ENCODE data around the gene MAPK11. TPM values are rescaled to one million over a fixed set of nuclear protein-coding genes. Genes with fewer than 3 reads are reported as not detected.
A peak's percentile ranks its signal among the peaks of the same experiment; 100 is the strongest.

MAPK11 gene
- total RNA-seq, 2 donors from 2014 or later: 16.6 to 27.1 TPM

- H3K4me3 Mint-ChIP-seq: no peak overlapping the region
- H3K27ac Mint-ChIP-seq: no peak overlapping the region
- H3K9me3 Mint-ChIP-seq: no peaks in the 10 kb centered on the region
- no peak for DNase-seq
- peaks cover 17% of the 10 kb centered on the region for H3K4me1 Mint-ChIP-seq (ENCODE audit: low read depth)
- no peak for ATAC-seq (replicated peaks in 1 of 2)
- no peaks in the 10 kb centered on the region for H3K27me3 Mint-ChIP-seq (ENCODE audit: low read depth)
- H3K36me3 Mint-ChIP-seq (ENCODE audit: insufficient read depth in 2 of 2): no peaks in the 10 kb centered on the region
Observed at GRCh38 chr22:50312371-50312770, 42.2 kb upstream of the MAPK11 start.

GRCh38 chr22:50311606-50312351 lies 41.6 kb upstream of the MAPK11 start:
- Mint-ChIP-seq H3K4me1 (ENCODE audit: low read depth) (peaks cover 17% of the 10 kb centered on the region), H3K4me3 (no peak overlapping the region), H3K27ac (no peak overlapping the region), H3K36me3 (ENCODE audit: insufficient read depth in 2 of 2) (no peaks in the 10 kb centered on the region), H3K27me3 (ENCODE audit: low read depth) (no peaks in the 10 kb centered on the region), H3K9me3 (no peaks in the 10 kb centered on the region)
- DNase-seq: no peak
- no peak for ATAC-seq (replicated peaks in 1 of 2)

GRCh38 chr22:50310949-50311444 lies 40.8 kb upstream of the MAPK11 start:
- Mint-ChIP-seq H3K4me1 (ENCODE audit: low read depth) (peaks cover 21% of the 10 kb centered on the region), H3K4me3 (no peak overlapping the region), H3K27ac (no peak overlapping the region), H3K9me3 (no peaks in the 10 kb centered on the region), H3K36me3 (ENCODE audit: insufficient read depth in 2 of 2) (no peaks in the 10 kb centered on the region), H3K27me3 (ENCODE audit: low read depth) (peaks cover 4% of the 10 kb centered on the region)
- ATAC-seq (replicated peaks in 1 of 2) (no peak), DNase-seq (no peak)

GRCh38 chr22:50310031-50310722 lies 40.0 kb upstream of the MAPK11 start:
- ATAC-seq (replicated peaks in 1 of 2): no peak
- peaks cover 6% of the 10 kb centered on the region for H3K27me3 Mint-ChIP-seq (ENCODE audit: low read depth)

GRCh38 chr22:50309601-50309991 lies 39.4 kb upstream of the MAPK11 start:
- Mint-ChIP-seq H3K4me3 (no peak overlapping the region), H3K27ac (no peak overlapping the region), H3K27me3 (ENCODE audit: low read depth) (peaks cover 6% of the 10 kb centered on the region), H3K36me3 (ENCODE audit: insufficient read depth in 2 of 2) (no peaks in the 10 kb centered on the region), H3K4me1 (ENCODE audit: low read depth) (peaks cover 18% of the 10 kb centered on the region), H3K9me3 (no peaks in the 10 kb centered on the region)
- DNase-seq: no peak
- ATAC-seq (replicated peaks in 1 of 2): no peak

More at GRCh38 chr22:50310031-50310722, 40.0 kb upstream of the MAPK11 start:
- H3K9me3 Mint-ChIP-seq: no peaks in the 10 kb centered on the region
- DNase-seq: no peak
- H3K4me3 Mint-ChIP-seq: no peak overlapping the region
- H3K27ac Mint-ChIP-seq: no peak overlapping the region
- no peaks in the 10 kb centered on the region for H3K36me3 Mint-ChIP-seq (ENCODE audit: insufficient read depth in 2 of 2)
- H3K4me1 Mint-ChIP-seq (ENCODE audit: low read depth): peaks cover 20% of the 10 kb centered on the region

GRCh38 chr22:50308986-50309600 lies 38.9 kb upstream of the MAPK11 start:
- Mint-ChIP-seq H3K36me3 (ENCODE audit: insufficient read depth in 2 of 2) (no peaks in the 10 kb centered on the region), H3K4me3 (peak overlapping the region; percentile 12 to 39), H3K27me3 (ENCODE audit: low read depth) (peaks cover 6% of the 10 kb centered on the region), H3K4me1 (ENCODE audit: low read depth) (peaks cover 13% of the 10 kb centered on the region), H3K27ac (no peak overlapping the region), H3K9me3 (no peaks in the 10 kb centered on the region)
- ATAC-seq (replicated peaks in 1 of 2) (no peak), DNase-seq (no peak)

GRCh38 chr22:50308597-50308935 lies 38.4 kb upstream of the MAPK11 start:
- peak overlapping the region; percentile 12 to 39 for H3K4me3 Mint-ChIP-seq
- no peak overlapping the region for H3K27ac Mint-ChIP-seq
- ATAC-seq (replicated peaks in 1 of 2) (no peak), DNase-seq (no peak)
- H3K36me3 Mint-ChIP-seq (ENCODE audit: insufficient read depth in 2 of 2): no peaks in the 10 kb centered on the region
- peaks cover 6% of the 10 kb centered on the region for H3K27me3 Mint-ChIP-seq (ENCODE audit: low read depth)
- H3K4me1 Mint-ChIP-seq (ENCODE audit: low read depth): peaks cover 7% of the 10 kb centered on the region
- no peaks in the 10 kb centered on the region for H3K9me3 Mint-ChIP-seq

GRCh38 chr22:50307890-50308596 lies 37.9 kb upstream of the MAPK11 start:
- Mint-ChIP-seq H3K4me1 (ENCODE audit: low read depth) (peaks cover 7% of the 10 kb centered on the region), H3K4me3 (peak overlapping the region in 1 of 2 donors; percentile 48), H3K36me3 (ENCODE audit: insufficient read depth in 2 of 2) (no peaks in the 10 kb centered on the region), H3K9me3 (no peaks in the 10 kb centered on the region), H3K27ac (no peak overlapping the region), H3K27me3 (ENCODE audit: low read depth) (peaks cover 6% of the 10 kb centered on the region)
- ATAC-seq (replicated peaks in 1 of 2) (no peak), DNase-seq (no peak)

- Mint-ChIP-seq H3K36me3 (ENCODE audit: insufficient read depth in 2 of 2) (no peaks in the 10 kb centered on the region), H3K27ac (no peak within 1 kb of the TSS), H3K4me1 (ENCODE audit: low read depth) (peaks cover 7% of the 10 kb centered on the region), H3K4me3 (peak within 1 kb of the TSS; percentile 48 to 75), H3K27me3 (ENCODE audit: low read depth) (peaks cover 6% of the 10 kb centered on the region), H3K9me3 (no peaks in the 10 kb centered on the region)
- DNase-seq (peak; percentile 39 to 55), ATAC-seq (replicated peaks in 1 of 2) (peak; percentile 57 to 68)
Observed at GRCh38 chr22:50306753-50307749, 36.9 kb upstream of the MAPK11 start, which contains the start of gene PLXNB2. Gene PLXNB2, minus strand, starts transcription at chr22:50307646. Its CDS starts 17,062 bp downstream, at chr22:50290584.

GRCh38 chr22:50305923-50306566 lies 35.9 kb upstream of the MAPK11 start:
- ATAC-seq (replicated peaks in 1 of 2) (peak; percentile 46 to 49), DNase-seq (peak; percentile 37 to 40)
- peaks cover 6% of the 10 kb centered on the region for H3K27me3 Mint-ChIP-seq (ENCODE audit: low read depth)
- peak overlapping the region; percentile 46 for H3K27ac Mint-ChIP-seq
- H3K36me3 Mint-ChIP-seq (ENCODE audit: insufficient read depth in 2 of 2): no peaks in the 10 kb centered on the region
- H3K4me3 Mint-ChIP-seq: peak overlapping the region; percentile 75 to 81
- peaks cover 7% of the 10 kb centered on the region for H3K4me1 Mint-ChIP-seq (ENCODE audit: low read depth)
- no peaks in the 10 kb centered on the region for H3K9me3 Mint-ChIP-seq

GRCh38 chr22:50305393-50305922 lies 35.3 kb upstream of the MAPK11 start:
- H3K27me3 Mint-ChIP-seq (ENCODE audit: low read depth): peaks cover 6% of the 10 kb centered on the region
- no peak overlapping the region for H3K27ac Mint-ChIP-seq
- no peak for DNase-seq
- no peaks in the 10 kb centered on the region for H3K36me3 Mint-ChIP-seq (ENCODE audit: insufficient read depth in 2 of 2)
- no peak overlapping the region for H3K4me3 Mint-ChIP-seq
- ATAC-seq (replicated peaks in 1 of 2): no peak
- no peaks in the 10 kb centered on the region for H3K9me3 Mint-ChIP-seq
- peaks cover 7% of the 10 kb centered on the region for H3K4me1 Mint-ChIP-seq (ENCODE audit: low read depth)
